CD1c-positive myeloid dendritic cell (primary cell): ENCODE measurements around the gene NPB.

Source experiments
- DNase-seq: peaks from one replicate; pipeline ENCODE4 v3.0.0-alpha.2; 2016; ENCODE audit errors: extremely low spot score

Gene NPB

DNA sequence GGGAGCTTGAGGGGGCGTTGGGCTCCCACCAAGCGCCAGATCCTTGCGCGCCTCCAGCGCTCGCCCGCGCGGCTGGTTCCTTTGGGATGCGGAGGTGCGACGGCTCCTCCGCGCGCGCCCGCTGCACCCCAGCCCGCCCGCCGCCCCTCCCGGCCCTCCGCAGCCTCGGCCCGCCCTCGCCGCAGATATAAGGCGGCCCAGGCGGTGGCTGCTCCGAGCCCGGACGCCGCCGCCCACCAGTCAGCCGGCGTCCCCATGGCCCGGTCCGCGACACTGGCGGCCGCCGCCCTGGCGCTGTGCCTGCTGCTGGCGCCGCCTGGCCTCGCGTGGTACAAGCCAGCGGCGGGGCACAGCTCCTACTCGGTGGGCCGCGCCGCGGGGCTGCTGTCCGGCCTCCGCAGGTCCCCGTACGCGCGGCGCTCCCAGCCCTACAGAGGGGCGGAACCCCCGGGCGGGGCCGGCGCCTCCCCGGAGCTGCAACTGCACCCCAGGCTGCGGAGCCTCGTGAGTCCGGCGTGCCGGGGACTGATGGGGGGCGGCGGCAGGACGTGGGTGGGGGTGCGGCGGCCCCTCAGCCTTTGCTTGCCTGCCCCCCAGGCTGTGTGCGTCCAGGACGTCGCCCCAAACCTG is at the start of gene NPB:
Gene NPB, plus strand, starts transcription at position 216 of the 630 bp plus-strand sequence. Its CDS starts 40 bp downstream, at position 256.
- DNase-seq, result peak; percentile 52

DNA sequence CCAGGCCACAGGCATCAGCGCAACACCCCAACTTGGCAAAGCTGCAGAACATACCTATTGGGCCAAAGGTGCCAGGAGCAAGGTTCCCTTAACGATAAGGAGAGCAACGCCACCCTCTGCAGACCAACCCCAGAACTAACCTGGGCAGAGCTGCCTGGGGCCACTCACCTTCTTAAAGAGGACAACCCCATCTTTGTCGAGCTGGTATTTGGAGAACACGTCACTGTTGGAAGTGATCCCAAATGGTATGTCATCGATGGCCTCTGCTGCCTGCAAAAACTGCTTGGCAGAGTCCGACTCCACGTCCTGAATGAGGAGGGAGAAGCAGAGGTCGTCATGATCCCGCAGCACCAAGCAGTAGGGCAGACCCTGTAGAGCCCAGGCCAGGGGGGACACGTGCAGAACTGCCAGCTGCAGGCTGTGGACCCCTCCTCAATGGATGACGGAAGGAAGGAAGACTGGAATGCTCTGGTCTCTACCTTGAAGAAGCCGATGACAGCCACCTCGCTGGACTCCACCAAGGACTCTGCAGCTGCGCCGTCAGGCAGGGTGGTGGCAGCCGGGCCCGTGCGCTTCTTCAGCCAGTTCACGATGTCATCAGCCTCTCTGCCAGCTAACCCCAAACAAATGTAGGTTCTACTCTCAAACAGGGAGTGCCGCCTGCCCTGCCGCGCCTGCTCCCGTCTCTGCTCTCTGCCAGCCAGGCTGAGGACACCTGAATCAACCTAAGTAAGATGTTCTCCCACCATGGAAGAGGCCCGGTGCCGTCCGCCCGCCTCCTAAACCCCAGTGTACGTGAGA is 46.9 kb upstream of the NPB start:
- DNase-seq, result no peak

DNA sequence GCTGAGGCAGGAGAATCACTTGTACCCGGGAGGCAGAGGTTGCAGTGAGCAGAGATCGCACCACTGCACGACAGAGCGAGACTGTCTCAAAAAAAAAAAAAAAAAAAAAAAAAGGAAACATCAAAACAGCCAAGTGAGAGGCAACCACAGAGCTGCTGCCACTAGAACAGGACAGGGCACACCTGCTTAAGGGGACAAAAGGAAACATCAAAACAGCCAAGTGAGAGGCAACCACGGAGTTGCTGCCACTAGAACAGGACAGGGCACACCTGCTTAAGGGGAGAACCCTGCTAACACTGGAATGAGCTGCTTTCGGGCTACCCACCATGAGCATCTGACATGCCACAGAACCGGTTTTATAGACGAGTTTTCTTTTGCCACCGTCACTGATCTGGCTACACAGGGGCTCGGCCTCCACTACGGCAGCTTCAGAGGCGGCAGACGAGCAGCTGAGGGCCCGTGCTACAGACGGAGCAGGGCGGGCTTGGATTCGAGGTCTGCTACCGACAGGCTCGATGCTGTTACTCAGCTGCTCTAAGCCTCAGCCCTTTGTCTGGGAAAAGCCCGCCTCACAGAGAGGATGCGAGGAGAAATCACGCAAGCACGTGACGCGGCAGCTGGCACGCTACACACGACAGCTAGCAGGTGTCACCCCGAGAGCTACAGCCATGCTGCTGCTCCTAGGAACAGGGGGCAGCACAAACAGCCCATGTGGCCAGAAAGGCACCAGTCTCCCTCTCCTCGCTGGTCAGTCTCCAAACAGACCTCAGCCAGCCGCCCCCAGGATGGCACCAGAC is 43.7 kb upstream of the NPB start:
- no peak for DNase-seq

DNA sequence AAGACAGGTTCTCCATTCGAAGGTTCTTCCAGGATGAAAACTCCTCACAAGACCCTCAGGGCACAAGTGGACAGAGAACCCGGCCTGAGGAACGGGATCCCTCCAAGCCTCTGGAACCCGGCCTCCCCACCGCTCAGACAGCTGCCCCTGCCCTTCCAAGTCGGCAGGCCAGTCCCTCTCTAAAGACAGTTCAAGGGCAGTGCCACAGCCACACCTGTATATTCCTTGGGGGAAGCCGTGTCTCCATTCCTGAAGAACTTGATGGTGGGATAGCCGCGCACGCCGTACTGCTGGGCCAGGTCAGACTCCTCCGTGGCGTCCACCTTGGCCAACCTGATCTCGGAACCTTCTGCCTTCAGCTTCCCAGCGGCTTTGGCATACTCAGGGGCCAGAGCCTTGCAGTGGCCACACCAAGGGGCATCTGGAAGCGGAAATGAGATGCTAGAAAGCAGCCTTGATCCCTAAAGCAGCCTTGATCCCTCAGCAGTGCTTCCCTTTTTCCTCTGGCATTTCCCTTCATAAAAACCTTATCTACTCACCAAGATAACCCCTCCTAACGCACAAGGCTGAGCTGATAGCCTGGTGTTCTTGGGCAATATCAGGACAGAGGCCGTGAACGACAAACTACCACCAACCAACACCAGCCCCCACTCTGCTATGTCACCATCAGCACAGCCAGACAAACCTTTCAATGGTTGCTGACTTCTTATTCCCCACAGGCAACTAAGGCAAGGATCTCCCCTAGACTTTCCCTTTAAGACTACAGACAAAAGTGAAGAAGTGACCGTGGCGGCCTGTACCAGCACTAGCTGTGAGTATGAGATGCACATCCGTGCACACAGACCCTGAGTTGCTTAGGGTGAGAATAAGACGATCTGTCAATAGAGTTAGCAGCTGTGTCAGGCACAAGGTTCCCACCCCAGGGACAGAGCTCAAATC is 42.8 kb upstream of the NPB start:
- peak; percentile 28 for DNase-seq

DNA sequence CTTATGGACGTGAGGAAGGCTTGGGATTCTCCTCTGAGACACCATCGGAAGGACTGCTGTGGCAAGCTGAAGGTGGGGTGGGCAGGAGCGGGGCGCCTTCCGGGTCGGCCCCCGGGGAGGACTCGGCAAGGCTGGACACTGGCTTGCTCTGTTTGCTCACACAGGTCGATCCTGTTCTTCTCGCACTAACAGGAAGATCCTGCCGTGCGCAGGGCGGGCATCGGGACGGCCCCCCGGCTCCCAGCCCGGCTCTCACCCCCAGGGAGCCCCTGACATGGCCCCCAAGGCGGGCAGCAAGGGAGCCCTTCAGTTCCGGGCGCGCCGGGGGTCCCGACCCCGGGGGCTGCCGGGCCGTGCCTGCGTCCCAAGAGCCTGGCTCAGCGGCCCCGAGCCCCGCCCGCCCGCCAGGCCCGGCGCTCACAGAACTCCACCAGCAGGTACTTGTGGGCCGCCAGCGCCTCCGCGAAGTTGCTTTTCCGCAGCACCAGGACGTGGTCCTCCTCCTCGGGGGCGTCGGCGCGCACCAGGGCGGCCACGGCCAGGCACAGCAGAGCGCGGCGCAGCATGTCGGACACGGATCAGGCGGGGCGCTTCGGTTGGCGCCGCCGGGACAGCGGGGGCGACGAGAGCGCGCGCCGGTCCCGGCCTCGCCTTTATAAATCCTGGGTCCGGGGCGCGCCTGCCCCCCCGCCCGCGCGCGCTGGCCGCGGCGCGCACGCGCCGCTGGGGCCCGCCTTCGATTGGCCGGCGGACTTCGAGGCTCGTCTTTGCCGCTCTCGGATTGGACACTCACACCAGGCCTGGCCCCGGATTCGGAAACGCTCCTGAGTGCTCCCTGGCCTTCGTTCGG is 41.9 kb upstream of the NPB start, which contains the start of gene P4HB:
Gene P4HB, minus strand, starts transcription at position 630 of the 850 bp plus-strand sequence. Its CDS starts 64 bp downstream, at position 566.
- no peak for DNase-seq

DNA sequence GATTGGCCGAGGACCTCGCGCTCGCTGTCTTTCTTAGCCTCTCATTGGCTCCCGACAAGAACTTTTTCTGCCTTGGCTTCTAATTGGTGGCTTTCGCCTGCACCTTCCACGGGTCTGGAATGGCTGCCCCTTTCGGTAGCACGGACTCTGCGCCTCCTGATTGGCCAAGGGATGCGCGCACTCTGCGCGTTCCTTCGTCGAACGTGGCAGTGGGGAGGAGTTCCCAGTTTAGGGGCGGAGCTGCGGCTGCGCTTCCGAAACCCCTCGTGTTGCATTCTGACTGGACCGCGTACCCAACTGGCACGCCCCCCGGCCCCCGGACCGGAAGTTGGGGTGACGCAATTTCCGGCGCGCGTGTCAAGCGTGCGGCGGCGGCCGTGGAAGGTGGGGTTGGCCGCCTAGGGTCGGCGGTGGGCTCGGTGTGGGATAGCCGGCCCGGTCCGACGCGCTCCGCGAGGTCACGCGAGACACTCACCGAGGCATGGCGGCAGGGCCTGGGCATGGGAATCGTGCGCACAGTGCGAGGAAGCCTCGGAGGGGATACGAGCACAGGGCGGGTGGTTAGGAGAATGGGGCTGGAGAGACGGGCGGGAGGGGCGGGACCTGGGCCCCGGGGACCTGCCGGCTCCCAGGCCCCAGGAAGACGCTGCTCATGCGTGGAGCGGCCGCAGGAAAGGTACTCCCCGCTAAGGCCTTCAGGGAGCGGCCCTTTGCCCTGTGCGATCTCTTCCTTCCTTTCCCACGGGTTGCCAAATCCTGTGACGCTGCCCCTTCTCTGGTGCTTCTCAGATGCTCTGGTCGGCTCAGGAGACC is 41.1 kb upstream of the NPB start:
- DNase-seq, result peak; percentile 100

DNA sequence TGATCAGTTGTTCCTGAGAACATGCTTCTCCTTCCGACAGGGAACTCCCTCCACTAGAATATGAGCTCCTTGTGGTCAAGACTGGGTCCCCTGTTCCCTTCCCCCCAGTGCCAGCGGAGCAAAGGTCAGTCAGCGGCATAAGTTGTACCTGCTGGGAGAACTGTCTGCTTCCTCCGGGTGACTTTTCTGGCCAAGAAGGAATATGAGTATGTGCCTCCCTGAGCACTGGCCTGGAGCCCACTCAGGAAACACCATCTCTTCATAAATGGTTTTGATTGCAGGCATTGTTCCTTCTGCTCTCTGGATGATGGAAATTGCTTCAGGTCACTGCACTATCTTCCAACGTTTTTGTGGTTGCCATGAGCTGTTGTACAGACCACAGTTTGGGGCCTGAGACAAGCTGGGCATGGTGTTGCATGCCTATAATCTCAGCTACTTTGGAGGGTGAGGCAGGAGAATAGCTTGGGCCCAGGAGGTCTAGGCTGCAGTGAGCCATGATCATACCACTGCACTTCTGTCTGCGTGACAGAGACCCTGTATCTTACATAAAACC is 38.8 kb upstream of the NPB start:
- no peak for DNase-seq

DNA sequence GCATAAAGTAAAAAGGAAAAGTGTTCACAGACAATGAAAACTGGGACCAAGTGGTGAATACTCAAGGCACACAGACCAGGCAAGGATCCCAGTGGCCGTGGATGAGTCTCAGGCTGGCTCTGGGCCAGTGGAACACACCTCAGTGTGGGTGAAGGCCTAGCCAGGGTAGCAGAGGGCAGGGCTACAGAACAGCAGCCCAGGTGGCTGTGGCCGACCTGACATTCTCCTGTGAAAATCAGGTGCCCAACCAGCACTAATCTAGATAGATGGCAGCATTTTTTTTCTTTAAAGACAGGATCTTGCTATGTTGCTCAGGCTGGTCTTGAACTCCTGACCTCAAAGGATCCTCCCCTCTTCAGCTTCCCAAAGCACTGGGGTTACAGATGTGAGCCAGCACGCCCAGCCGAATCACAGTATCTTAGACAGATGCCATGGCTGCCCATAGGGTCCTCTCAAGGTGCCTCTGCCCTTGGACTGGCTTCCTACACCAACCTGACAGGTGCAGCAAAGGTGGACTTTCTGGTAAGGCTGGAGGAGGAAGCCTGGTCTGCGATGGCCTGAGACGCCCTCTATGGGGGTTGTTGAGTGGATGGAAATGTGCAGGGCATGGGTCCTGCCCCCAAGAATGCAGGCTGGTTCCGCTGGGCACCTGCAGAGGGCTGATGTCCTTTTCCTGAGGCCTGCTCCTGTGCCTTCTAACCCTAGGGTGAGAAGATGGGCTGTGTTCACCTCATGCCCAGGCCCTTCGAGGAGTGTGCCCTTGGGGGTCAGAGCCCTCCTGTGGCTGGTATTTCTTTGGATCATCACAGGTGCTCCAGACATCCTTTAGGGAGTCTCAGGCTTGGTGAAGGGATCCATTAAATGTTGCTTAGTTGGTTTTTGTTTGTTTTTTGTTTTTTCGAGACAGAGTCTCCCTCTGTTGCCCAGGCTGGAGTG is 37.9 kb upstream of the NPB start:
- DNase-seq, result no peak

DNA sequence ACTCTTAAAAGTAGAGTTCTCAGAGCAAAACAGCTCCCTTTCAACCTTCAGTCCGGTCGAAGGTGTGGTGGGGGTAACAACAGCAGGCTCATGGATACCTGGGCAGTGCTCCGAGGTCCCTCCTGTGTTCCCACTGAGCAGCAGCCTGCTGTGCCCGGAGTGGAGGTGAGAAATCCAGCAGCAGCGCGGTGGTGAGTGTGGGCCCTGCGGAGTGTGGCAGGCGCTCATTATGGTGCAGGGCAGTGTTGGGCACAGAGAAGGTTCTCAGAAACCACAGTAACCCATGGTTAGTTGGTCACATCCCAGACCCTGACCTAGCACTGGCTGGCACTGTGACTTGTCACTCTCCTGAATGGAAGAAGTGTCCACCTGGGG is 36.7 kb upstream of the NPB start:
- no peak for DNase-seq

DNA sequence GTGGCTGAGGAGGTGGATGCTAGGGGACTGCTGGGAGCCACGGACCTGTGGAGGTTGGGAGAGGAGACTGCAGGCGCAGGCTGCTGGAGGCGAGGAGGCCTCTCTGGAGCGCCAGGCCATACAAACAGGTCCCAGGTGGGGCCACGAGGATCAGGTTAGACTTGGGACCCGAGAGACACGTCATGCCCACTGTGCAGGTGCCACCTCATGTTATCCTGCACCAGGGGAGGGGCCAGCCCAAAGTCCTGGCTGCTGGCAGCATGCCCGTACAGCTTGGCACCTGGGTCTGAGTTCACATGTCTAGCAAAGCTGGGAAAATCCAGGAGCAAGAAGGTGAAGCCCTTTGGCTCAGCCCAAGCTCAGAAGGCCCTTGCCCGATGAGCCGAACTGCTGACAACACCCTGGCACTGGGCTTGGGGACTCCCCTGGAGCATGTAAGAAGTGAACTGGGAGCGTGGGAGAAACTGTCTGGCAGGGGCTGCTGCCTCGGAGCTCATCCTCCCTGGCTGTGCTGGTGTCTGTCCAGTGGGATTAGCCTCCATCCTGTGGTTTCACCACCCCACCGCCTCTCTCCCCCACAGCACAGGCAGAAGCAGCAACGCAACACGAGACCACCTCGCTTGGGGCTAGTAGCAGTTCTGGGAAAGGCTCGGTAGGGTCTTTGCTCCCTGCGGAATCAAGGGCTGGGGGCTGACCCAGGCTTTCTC is 36.2 kb upstream of the NPB start:
- no peak for DNase-seq

DNA sequence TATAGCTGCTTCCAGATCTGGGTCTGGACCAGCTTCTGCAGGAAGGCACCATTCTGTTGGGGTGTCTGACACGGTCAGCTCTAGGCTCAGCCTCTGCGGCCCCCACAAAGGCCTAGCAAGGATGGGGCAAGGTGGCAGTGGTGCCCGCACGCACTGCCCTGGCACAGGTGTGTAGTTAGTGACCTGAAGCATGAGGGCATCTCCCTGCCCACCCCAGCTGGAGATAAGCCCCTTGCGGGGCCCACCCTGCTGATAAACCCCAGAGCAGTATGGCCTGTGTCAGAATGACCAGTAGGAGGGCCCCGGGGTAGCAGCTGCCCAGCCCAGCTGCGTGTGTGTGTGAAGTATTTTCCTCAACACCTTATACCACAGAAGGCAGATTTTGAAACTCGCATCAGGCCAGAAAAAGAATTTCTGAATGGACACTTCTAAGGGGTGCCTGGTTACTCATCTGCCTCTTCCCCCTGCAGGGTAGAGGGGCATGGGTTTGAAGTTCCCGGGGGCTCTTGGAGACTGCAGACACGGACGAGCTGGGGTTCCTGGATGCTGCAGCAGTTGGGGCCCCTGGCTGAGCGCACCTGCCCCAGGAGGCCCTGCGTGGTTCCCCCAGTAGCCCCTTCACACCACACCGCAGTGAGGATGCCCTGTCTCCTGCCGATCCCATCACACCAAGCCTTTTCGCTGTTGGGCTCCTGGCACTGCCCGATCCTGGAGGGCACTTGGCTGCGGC is 35.4 kb upstream of the NPB start:
- no peak for DNase-seq

DNA sequence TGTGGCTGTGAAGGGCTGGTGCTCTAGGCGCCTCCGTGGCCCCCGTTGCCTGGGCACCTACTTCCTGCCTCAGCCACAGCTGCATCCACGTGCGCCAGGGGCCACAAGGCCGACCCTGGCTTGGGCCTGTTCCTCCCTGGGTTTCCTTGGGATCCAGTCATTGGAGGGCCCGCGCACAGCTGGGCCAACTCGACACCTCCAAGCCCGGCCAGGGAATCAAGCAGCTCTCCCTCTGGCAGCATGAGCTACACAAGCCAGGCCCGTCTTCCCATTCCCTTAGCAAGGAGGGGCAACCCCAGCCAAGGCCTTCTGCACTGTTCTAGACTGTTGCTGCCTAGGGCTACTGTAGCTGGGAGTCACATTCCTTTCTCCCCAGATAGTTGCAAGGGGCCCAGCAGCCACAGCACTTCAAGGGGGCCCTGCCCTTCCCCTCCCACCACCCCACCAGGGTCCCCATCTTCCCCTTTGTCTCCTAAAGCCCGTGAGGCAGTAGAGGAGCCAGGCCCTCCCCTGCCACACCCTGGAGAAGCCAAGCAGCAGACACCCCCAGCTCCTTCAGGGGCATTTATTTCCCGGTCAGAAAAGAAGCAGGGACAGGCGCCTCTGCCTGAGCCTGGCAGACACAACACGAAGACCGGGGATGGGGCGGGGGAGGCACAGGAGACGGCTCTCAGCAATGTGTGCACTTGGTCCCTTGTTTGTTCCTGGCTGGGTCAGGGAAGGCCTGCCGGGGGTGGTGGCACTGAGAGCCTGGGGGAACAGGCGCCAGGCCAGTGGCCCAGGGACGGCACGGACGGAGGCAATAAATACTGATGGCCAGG is 34.7 kb upstream of the NPB start:
- no peak for DNase-seq

DNA sequence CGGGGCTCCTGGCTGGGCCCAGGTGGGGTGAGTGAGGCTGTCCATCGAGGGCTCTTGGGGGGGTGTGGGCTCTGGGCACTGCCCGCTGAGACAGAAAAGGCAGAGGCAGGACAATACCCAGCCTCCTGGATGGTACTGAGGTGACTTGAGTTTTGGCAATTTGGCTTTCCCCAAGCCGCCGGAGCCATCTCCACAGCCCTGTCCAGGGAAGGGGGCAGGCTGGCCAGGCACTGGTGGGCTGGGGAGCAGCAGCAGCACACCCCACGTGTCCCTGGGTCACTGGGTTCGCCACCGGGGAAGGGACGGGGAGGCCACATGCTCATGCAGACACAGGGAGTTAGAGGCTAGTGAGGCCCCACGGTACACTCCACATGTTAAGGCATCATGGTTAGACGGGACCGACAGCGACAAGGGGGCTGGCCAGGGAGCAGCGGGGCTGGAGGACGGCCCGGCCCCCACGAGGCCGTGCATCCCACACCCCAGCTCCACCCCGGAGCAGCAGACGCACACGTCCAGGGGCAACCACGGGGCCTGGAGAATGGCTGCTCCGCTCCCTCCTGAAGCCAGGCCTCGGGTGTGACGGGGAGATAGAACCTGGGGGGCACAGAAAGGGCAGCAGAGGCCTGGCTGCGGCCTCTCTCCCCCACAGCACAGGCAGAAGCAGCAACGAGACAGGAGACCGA is 33.9 kb upstream of the NPB start:
- DNase-seq, result no peak

DNA sequence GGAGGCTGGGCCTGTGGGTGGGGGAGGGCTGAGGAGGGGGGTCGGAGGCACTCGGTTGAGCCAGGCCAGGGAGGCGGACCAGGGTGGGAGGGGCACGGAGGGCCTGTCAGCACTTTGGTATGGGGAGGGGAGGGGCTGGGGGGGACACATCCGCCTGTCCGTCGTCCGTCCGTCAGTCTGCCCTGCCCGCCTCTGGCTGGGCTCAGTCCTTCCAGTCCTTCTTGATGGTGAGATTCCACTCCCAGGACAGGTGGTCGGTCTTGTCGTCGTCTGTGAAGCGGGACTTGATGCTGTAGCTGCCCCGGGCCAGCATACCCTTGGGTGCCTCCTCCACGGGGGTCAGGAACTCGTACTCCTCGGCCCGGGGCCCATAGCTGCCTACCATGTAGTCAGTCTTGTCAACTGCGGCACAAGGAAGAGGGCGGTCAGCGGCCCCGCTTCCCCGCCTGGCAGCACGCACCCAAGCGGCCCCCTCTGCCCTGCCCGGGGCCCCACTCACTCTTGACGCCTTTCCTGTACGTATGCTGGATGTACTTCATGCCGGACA is 33.3 kb upstream of the NPB start:
- no peak for DNase-seq
